CD8-positive, alpha-beta memory T cell (primary cell): ENCODE data around the gene ESRRA. TPM values are rescaled to one million over a fixed set of nuclear protein-coding genes. Genes with fewer than 3 reads are reported as not detected.

Source experiments
- CTCF ChIA-PET: fragments of 350-600 bp; sonication (Branson Sonifier 250); formaldehyde crosslinking; loops from one replicate; lab custom pipeline; 2021; ENCODE audit warnings: antibody characterized with exemption; lab: Charles Lee
- POLR2A ChIA-PET: fragments of 350-600 bp; sonication (Branson Sonifier 250); formaldehyde crosslinking; loops from one replicate; lab custom pipeline; 2021; ENCODE audit warnings: antibody characterized with exemption; lab: Charles Lee
- DNase-seq, 5 donors: peaks; one replicate each; pipeline versions ENCODE4 v3.0.0 to v3.0.0-alpha.2; 2020 to 2022; ENCODE audit warnings: mixed read lengths in 1 of 5
- H3K27ac ChIP-seq: one replicate; pipeline ENCODE4 v1.7.0; 2013; ENCODE audit warnings: low read depth, mild to moderate bottlenecking, low read length, moderate library complexity
- H3K27me3 ChIP-seq: 2 replicates; pipeline ENCODE4 v1.7.0; 2013; ENCODE audit warnings: low read length, mild to moderate bottlenecking; ENCODE audit not compliant: insufficient read depth, poor library complexity, severe bottlenecking
- H3K36me3 ChIP-seq: 2 replicates; pipeline ENCODE4 v1.7.0; 2013; ENCODE audit warnings: mild to moderate bottlenecking, low read length, moderate library complexity; ENCODE audit not compliant: insufficient read depth
- H3K4me1 ChIP-seq: 2 replicates; pipeline ENCODE4 v1.7.0; 2013; ENCODE audit warnings: mild to moderate bottlenecking, low read length, moderate library complexity; ENCODE audit not compliant: insufficient read depth
- H3K4me3 ChIP-seq: 2 replicates; pipeline ENCODE4 v1.7.0; 2013; ENCODE audit warnings: mild to moderate bottlenecking, low read length
- H3K9me3 ChIP-seq: 2 replicates; pipeline ENCODE4 v1.7.0; 2013; ENCODE audit warnings: mild to moderate bottlenecking, low read length
- H3K27ac Mint-ChIP-seq, 8 donors: one replicate each; pipeline ENCODE4 v1.8.0; 2020 to 2021; ENCODE audit warnings: mixed read lengths in 8 of 8, mild to moderate bottlenecking in 6 of 8, inconsistent platforms in 3 of 8, moderate library complexity in 3 of 8
- H3K27me3 Mint-ChIP-seq, 2 donors: one replicate each; pipeline ENCODE4 v1.8.0; 2020 to 2021; ENCODE audit warnings: mixed read lengths in 2 of 2, mild to moderate bottlenecking in 1 of 2, moderate library complexity in 1 of 2
- H3K36me3 Mint-ChIP-seq, 3 donors: one replicate each; pipeline ENCODE4 v1.8.0; 2020 to 2021; ENCODE audit warnings: mixed read lengths in 3 of 3, inconsistent platforms in 1 of 3, mild to moderate bottlenecking in 1 of 3
- H3K4me1 Mint-ChIP-seq, 3 donors: one replicate each; pipeline ENCODE4 v1.8.0; 2020 to 2021; ENCODE audit warnings: mixed read lengths in 3 of 3, inconsistent platforms in 1 of 3, mild to moderate bottlenecking in 1 of 3
- H3K4me3 Mint-ChIP-seq, 7 donors: one replicate each; pipeline ENCODE4 v1.8.0; 2020 to 2021; ENCODE audit warnings: mixed read lengths in 7 of 7, mild to moderate bottlenecking in 6 of 7, moderate library complexity in 4 of 7, inconsistent platforms in 2 of 7
- H3K9me3 Mint-ChIP-seq, 5 donors: one replicate each; pipeline ENCODE4 v1.8.0; 2020 to 2022; ENCODE audit warnings: mixed read lengths in 5 of 5, mild to moderate bottlenecking in 3 of 5, moderate library complexity in 2 of 5, inconsistent platforms in 1 of 5
- polyA plus RNA-seq: library from polyadenylated mRNA; unstranded; fragments of 300-500 nt; fragmentation: Illumina TruSeq; gene quantifications from one replicate; pipeline ENCODE4 v1.2.3, GENCODE V29; 2021
- total RNA-seq, 2 experiments: library from RNA; stranded (reverse); gene quantifications; one replicate each; pipeline ENCODE4 v1.2.3, GENCODE V29; 2021

ESRRA gene
- total and polyA plus RNA-seq, 3 experiments from 2014 or later = 11.9 to 54.3 (median 52.2) TPM

GRCh38 chr11:64262271-64263002 lies 42.9 kb upstream of the ESRRA start:
- Mint-ChIP-seq H3K4me3 (no peak overlapping the region), H3K36me3 (peaks cover 0 to 32% (median 5%) of the 10 kb centered on the region in 3 donors), H3K27ac (no peak overlapping the region), H3K4me1 (peaks cover 0 to 6% (median 6%) of the 10 kb centered on the region in 3 donors), H3K27me3 (no peaks in the 10 kb centered on the region), H3K9me3 (no peaks in the 10 kb centered on the region)
- Histone ChIP-seq H3K4me1 (no peaks in the 10 kb centered on the region), H3K4me3 (no peak overlapping the region), H3K27me3 (no peaks in the 10 kb centered on the region), H3K36me3 (no peaks in the 10 kb centered on the region), H3K9me3 (no peaks in the 10 kb centered on the region), H3K27ac (no peak overlapping the region)
- ChIA-PET CTCF (interaction anchor here (0.9 to 1.8 kb wide), 4 partner anchors 10 to 56 kb away, joined by 3 to 7 read pairs (median 4); partner anchors contain the start of genes FERMT3 and PLCB3), POLR2A (no interaction called here)
- DNase-seq = no peak

DNA sequence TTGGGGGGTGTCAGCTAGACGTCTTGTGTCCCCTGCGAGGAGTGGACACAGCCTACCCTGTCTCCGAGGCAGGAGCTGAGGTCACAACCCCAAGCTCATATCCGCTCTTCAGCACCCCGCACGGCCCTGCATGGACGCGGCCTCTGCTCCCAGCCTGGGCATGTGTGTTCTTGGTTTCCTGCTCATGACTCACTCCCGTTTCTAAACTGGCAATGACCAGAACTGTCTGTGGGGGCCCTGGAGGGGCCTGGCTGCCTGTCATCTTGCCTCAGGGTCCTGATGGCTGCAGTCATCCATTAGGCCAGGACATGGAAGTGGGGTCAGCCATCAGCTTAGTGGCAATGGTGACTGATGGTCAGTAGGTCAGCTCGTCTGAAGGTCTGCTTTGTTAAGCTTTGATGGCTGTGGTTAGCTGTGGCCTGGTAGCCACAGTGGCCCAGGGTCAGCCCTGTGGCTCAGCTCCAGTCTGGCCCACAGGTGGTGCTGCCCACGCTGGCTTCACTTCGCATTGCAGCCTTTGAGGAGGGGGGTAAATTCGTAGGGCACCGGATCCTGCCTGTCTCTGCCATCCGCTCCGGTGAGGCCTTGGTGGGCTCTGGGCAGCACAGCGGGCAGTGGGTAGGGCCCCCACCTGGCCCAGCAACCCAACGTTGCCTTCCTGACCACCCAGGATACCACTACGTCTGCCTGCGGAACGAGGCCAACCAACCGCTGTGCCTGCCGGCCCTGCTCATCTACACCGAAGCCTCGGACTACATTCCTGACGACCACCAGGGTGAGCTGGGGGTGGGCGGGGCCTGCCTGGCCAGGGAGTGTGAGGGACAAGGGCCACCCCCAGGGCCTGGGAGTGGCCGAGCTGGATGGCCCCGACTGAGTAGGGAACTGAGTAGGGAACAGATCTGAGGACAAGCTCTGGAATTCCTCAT lies 42.0 kb upstream of the ESRRA start:
- no peak overlapping the region for H3K4me3 Mint-ChIP-seq
- H3K4me1 Mint-ChIP-seq = peaks cover 7 to 14% (median 11%) of the 10 kb centered on the region in 3 donors
- Histone ChIP-seq H3K27ac (no peak overlapping the region), H3K27me3 (no peaks in the 10 kb centered on the region), H3K4me3 (no peak overlapping the region), H3K9me3 (no peaks in the 10 kb centered on the region), H3K36me3 (no peaks in the 10 kb centered on the region), H3K4me1 (peaks cover 3% of the 10 kb centered on the region)
- no peak for DNase-seq
- POLR2A ChIA-PET = interaction anchor here (0.6 kb wide), 1 partner anchor 859 kb away, joined by 3 read pairs; the partner anchor contains the start of genes FAU and MRPL49
- H3K27me3 Mint-ChIP-seq = no peaks in the 10 kb centered on the region
- H3K36me3 Mint-ChIP-seq = peaks cover 0 to 26% (median 5%) of the 10 kb centered on the region in 3 donors
- H3K9me3 Mint-ChIP-seq = no peaks in the 10 kb centered on the region
- CTCF ChIA-PET = interaction anchor here (0.9 to 1.8 kb wide), 5 partner anchors 11 to 59 kb away, joined by 3 to 7 read pairs (median 4); partner anchors contain the start of genes FERMT3, FKBP2 and PLCB3
- H3K27ac Mint-ChIP-seq = no peak overlapping the region

DNA sequence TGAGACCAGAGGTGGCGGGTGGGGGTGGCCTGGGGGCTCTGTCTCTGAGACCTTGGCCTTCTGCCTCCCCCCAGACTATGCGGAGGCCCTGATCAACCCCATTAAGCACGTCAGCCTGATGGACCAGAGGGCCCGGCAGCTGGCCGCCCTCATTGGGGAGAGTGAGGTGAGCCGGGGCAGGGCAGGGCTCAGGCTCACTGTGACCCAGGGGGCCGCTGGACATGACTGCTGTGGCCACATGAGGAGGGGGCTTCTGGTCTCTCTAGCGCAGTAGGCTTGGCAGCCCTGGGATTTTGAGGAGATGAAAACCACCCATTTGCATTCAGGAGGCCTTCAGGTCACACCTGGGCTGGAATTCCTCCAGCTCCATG lies 41.4 kb upstream of the ESRRA start:
- no peaks in the 10 kb centered on the region for H3K36me3 ChIP-seq
- Mint-ChIP-seq H3K9me3 (no peaks in the 10 kb centered on the region), H3K27me3 (no peaks in the 10 kb centered on the region), H3K4me1 (peaks cover 12 to 20% (median 15%) of the 10 kb centered on the region in 3 donors), H3K36me3 (peaks cover 0 to 23% (median 5%) of the 10 kb centered on the region in 3 donors), H3K27ac (no peak overlapping the region), H3K4me3 (no peak overlapping the region)
- H3K27ac ChIP-seq = no peak overlapping the region
- H3K4me1 ChIP-seq = peaks cover 10% of the 10 kb centered on the region
- no peak for DNase-seq
- no peaks in the 10 kb centered on the region for H3K9me3 ChIP-seq
- H3K4me3 ChIP-seq = no peak overlapping the region
- ChIA-PET POLR2A (interaction anchor here (0.5 to 0.6 kb wide), 2 partner anchors 858 to 1489 kb away, joined by 3 to 5 read pairs; partner anchors contain the start of genes FAU and MRPL49), CTCF (interaction anchor here (0.8 to 1.8 kb wide), 6 partner anchors 10 to 59 kb away, joined by 3 to 7 read pairs (median 4); partner anchors contain the start of genes FERMT3, FKBP2 and PLCB3)
- no peaks in the 10 kb centered on the region for H3K27me3 ChIP-seq

DNA sequence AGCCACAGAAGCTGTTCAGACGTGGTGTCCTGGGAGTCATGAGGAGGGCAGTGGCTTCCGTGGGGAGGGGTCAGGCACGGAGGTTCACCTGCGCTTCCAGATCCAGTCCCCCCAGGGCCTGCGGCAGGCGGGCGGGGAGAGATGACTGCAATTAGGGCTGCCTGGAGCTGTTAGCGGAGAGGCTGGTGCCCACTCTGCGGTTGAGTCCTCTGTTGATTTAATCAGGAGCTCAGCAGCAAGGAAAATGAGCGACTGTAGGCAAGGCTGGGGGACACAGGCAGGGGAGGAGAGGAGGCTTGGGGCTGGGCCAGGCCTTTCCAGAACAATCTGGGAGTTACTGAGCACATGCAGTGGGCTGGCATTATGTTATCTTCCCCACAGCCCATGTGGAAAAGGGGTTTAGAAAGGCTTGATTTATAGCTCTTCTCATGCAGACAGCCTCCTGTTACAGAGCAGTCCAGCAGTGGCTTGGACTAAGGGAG lies 40.9 kb upstream of the ESRRA start:
- Histone ChIP-seq H3K36me3 (no peaks in the 10 kb centered on the region), H3K4me1 (peaks cover 12% of the 10 kb centered on the region), H3K9me3 (no peaks in the 10 kb centered on the region), H3K27me3 (no peaks in the 10 kb centered on the region), H3K4me3 (no peak overlapping the region), H3K27ac (no peak overlapping the region)
- Mint-ChIP-seq H3K36me3 (peaks cover 0 to 22% (median 4%) of the 10 kb centered on the region in 3 donors), H3K9me3 (no peaks in the 10 kb centered on the region), H3K27me3 (no peaks in the 10 kb centered on the region), H3K4me1 (peaks cover 14 to 21% (median 17%) of the 10 kb centered on the region in 3 donors), H3K27ac (peak overlapping the region in 1 of 8 donors; percentile 12), H3K4me3 (no peak overlapping the region)
- CTCF ChIA-PET = interaction anchor here (0.8 to 1.8 kb wide), 5 partner anchors 11 to 60 kb away, joined by 3 to 7 read pairs (median 4); partner anchors contain the start of gene PLCB3
- no peak for DNase-seq
- POLR2A ChIA-PET = interaction anchor here (0.5 kb wide), 1 partner anchor 1489 kb away, joined by 5 read pairs; no protein-coding TSS in a partner anchor

DNA sequence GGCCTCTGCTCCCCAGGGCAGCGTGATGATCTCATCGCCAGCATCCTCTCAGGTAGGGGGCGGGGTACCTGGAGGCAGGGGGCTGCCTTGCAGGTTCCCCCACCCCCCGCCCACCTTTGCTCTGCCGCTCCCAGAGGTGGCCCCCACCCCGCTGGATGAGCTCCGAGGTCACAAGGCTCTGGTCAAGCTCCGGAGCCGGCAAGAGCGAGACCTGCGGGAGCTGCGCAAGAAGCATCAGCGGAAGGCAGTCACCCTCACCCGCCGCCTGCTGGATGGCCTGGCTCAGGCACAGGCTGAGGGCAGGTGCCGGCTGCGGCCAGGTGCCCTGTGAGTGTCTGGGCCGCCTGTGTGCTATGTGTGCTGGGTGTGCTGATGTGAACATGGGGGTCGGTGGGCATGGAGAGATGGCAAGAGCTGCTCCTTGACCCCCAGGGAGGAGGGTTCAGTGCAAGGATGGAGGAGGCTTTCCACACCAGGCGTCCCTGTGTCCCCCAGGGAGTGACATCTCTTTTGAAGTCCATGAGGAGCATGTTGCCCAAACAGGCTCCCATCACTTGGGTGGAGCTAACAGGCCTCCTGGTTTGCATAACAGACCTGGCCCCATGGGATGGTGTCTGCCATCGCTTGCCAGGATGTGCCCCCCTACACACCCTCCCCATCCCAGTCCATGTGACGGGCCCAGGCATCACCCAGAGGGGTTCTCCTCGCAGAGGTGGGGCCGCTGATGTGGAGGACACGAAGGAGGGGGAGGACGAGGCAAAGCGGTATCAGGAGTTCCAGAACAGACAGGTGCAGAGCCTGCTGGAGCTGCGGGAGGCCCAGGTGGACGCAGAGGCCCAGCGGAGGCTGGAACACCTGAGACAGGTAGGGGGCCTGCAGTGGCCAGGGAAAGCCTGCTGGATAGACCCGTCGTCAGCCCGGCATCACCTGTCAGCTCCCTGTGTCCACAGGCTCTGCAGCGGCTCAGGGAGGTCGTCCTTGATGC lies 39.9 kb upstream of the ESRRA start:
- Histone ChIP-seq H3K9me3 (no peaks in the 10 kb centered on the region), H3K27ac (no peak overlapping the region), H3K4me3 (no peak overlapping the region), H3K4me1 (peaks cover 12% of the 10 kb centered on the region), H3K36me3 (no peaks in the 10 kb centered on the region), H3K27me3 (no peaks in the 10 kb centered on the region)
- peaks cover 0 to 24% (median 2%) of the 10 kb centered on the region in 3 donors for H3K36me3 Mint-ChIP-seq
- H3K9me3 Mint-ChIP-seq = no peaks in the 10 kb centered on the region
- ChIA-PET CTCF (interaction anchor here (0.9 to 1.3 kb wide), 3 partner anchors 35 to 61 kb away, joined by 3 to 4 read pairs (median 4); partner anchors contain the start of gene CATSPERZ), POLR2A (no interaction called here)
- peaks cover 15 to 22% (median 16%) of the 10 kb centered on the region in 3 donors for H3K4me1 Mint-ChIP-seq
- H3K27me3 Mint-ChIP-seq = peaks cover 0 to 2% of the 10 kb centered on the region in 2 donors
- peak overlapping the region in 4 of 8 donors; percentile 6 to 88 (median 58) for H3K27ac Mint-ChIP-seq
- H3K4me3 Mint-ChIP-seq = peak overlapping the region in 2 of 7 donors; percentile 49 to 73
- DNase-seq = no peak

DNA sequence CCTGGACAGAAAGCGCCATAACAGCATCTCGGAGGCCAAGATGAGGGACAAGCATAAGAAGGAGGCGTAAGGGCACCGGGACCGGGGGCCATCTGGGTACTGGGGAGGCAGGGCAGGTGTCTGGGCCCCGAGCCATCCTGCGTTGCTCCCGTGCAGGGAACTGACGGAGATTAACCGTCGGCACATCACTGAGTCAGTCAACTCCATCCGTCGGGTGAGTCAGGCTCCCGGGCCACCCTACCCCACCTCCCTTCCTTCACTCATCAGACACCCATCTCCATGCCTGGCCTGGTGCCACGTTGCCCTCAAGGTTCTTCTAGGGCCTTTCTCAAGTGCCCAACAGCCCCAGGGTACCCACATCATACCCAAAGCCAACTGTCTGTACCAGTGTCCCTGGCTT lies 39.0 kb upstream of the ESRRA start:
- H3K4me1 Mint-ChIP-seq = peaks cover 15 to 23% (median 16%) of the 10 kb centered on the region in 3 donors
- H3K27ac Mint-ChIP-seq = peak overlapping the region in 2 of 8 donors; percentile 17 to 26
- Histone ChIP-seq H3K36me3 (no peaks in the 10 kb centered on the region), H3K4me3 (no peak overlapping the region), H3K9me3 (no peaks in the 10 kb centered on the region), H3K27me3 (no peaks in the 10 kb centered on the region), H3K4me1 (peaks cover 12% of the 10 kb centered on the region), H3K27ac (no peak overlapping the region)
- H3K4me3 Mint-ChIP-seq = peak overlapping the region in 2 of 7 donors; percentile 32 to 49
- ChIA-PET CTCF (no interaction called here), POLR2A (no interaction called here)
- H3K36me3 Mint-ChIP-seq = peaks cover 0 to 25% (median 2%) of the 10 kb centered on the region in 3 donors
- no peak for DNase-seq
- H3K9me3 Mint-ChIP-seq = no peaks in the 10 kb centered on the region
- peaks cover 0 to 3% of the 10 kb centered on the region in 2 donors for H3K27me3 Mint-ChIP-seq
